GM21526 (cell line): ENCODE results near the gene KRTAP9-2.
"Not testable (repeated sequence)": the region's sequence is repeated elsewhere in the genome, so short reads cannot be mapped to it uniquely, and the experiment has no call there.

Experiments used
- ATAC-seq: cut with Tn5 transposase; IDR thresholded peaks from one replicate; pipeline ENCODE4 v1.9.1; 2021; ENCODE audit warnings: moderate library complexity; ENCODE audit not compliant: unreplicated experiment, low FRiP score

Gene KRTAP9-2

GRCh38 chr17:41232399-41233105 lies 6.1 kb downstream of the KRTAP9-2 start, which contains the start of gene KRTAP9-3:
Gene KRTAP9-3 (plus strand): TSS chr17:41232449. CDS start chr17:41232502, 53 bp downstream.
- ATAC-seq: not testable (repeated sequence)

GRCh38 chr17:41237116-41237515 lies 10.7 kb downstream of the KRTAP9-2 start:
- ATAC-seq: not testable (repeated sequence)

DNA sequence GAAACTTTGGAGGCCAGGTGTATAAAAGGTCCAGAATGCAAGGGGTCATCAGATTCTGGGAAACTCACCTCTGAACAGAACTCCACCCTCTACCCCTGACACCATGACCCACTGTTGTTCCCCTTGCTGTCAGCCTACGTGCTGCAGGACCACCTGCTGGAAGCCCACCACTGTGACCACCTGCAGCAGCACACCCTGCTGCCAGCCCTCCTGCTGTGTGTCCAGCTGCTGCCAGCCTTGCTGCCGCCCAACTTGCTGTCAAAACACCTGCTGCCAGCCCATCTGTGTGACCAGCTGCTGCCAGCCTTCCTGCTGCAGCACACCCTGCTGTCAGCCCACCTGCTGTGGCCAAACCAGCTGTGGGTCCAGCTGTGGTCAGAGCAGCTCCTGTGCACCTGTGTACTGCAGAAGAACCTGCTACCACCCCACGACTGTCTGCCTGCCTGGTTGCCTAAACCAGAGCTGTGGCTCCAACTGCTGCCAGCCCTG lies 11.5 kb downstream of the KRTAP9-2 start, which contains the start of gene KRTAP9-8:
TSS of gene KRTAP9-8 (plus strand) at position 51 of the 489 bp plus-strand sequence. CDS start at position 104, 53 bp downstream.
- ATAC-seq: not testable (repeated sequence)

DNA sequence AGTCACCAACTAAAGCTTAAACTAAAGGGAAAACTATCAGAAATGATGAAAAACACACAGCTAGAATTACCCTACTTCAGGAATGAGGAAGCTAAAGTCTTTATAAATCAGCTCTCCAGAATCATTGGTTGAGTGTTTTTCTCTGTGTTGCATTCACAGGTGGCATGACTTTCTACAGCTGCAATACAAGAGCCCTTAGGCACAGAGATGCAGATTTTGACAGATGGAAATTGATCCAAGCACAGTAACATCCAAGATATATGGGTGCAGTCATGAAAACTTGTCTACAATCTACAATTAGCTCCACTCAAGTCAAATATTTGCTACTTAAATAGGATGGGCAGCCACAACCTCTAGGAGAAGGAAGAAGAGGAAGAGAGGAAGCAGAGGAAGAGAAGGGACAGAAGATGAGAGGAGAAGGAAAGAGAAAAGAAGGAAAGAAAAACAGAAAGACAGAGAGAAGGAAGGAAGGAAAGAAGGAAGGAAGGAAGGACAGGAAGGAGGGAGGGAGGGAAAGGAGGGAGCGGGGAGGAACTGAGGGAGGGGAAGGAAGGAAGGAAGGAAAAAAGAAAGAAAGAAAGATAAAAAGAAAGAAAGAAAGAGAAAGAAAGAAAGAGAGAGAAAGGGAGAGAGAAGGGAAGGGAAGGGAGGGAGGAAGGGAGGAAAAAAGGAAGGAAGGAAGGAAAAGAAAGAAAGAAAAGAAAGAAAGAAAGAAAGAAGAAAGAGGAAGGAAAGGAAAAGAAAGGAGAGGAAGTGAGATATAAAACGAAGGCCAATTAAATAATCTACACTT lies 20.7 kb downstream of the KRTAP9-2 start:
- ATAC-seq: not testable (repeated sequence)

GRCh38 chr17:41249637-41250240 lies 23.3 kb downstream of the KRTAP9-2 start, which contains the start of gene KRTAP9-4:
Gene KRTAP9-4 (plus strand): TSS chr17:41249687. CDS start chr17:41249721, 34 bp downstream.
- ATAC-seq: not testable (repeated sequence)

DNA sequence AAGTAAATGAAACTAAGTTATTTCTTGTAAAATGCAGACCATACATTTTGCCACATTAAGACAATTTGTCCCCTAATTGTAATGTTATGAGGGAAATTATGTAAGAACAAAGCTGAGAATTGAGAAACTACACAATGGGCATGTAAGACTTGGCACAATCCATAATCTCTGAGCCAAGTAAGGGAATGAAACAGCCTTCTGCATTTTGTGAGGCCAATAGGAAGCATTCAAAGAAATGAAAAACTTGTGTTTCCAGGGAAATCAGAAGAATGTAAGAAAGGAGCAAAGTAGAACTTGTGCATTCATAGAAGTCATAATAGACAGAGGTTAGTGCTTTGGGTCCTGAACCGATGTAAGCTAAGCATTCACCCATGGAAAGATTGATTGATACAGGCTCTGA lies 24.8 kb downstream of the KRTAP9-2 start:
- ATAC-seq: no peak

- no peak for ATAC-seq
Observed at GRCh38 chr17:41254861-41255260, 28.4 kb downstream of the KRTAP9-2 start.

DNA sequence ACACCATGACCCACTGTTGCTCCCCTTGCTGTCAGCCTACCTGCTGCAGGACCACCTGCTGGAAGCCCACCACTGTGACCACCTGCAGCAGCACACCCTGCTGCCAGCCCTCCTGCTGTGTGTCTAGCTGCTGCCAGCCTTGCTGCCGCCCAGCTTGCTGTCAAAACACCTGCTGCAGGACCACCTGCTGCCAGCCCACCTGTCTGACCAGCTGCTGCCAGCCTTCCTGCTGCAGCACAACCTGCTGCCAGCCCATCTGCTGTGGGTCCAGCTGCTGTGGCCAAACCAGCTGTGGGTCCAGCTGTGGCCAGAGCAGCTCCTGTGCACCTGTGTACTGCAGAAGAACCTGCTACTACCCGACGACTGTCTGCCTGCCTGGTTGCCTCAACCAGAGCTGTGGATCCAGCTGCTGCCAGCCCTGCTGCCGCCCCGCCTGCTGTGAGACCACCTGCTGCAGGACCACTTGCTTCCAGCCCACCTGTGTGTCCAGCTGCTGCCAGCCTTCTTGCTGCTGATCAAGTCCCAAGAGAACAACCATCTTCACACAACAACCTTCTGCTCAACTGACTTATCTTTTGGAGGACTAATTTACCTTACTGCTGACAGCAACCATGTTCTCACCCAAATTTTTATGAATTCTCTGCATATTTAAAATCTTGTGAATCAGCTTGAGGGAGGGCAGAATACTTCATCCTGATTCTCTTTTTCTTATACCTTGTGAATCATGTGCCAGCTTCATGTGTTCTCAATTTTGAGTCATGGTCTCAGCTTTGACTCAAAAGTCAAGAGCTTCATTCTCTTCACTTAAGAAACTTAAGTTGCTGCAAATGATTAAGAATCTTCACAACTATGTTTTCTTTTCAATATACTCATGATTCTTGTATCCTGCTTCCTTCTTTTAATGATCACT lies 29.2 kb downstream of the KRTAP9-2 start, which contains the start of gene KRTAP9-9:
TSS of gene KRTAP9-9 (plus strand) at position 4 of the 910 bp plus-strand sequence.
- not testable (repeated sequence) for ATAC-seq

GRCh38 chr17:41256291-41256685 lies 29.8 kb downstream of the KRTAP9-2 start:
- no peak for ATAC-seq

DNA sequence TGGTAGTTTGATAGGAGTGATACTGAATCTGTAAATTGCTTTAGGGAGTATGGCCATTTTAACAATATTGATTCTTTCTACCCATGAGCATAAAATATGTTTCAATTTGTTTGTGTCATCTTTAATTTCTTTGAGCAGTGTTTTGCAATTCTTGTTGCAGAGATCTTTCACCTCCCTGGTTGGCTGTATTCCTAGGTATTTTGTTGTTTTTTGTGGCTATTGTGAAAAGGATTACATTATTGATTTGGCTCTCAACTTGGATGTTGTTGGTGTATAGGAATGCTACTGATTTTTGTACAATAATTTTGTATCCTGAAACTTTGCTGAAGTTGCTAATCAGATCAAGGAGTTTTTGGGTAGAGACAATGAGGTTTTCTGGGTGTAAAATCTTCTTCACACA lies 32.0 kb downstream of the KRTAP9-2 start:
- ATAC-seq: no peak

DNA sequence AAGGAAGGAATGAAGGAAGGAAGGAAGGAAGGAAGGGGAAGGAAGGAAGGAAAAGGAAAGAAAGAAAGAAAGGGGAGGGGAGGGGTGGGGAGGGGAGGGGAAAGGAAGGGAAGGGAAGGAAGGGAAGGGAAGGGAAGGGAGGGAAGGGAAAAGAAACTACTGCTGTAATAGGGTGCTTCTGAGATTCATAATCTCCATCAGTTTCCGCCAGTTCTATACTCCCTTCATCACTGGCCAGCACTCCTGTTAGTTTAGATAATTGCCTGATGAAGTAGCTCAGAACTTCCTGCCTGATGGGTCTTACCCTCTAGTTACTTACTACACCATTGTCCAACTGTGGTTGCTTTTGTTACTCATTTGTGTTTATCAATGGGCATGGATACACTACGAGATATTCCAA lies 36.8 kb downstream of the KRTAP9-2 start:
- no peak for ATAC-seq

GRCh38 chr17:41264599-41264998 lies 38.2 kb downstream of the KRTAP9-2 start:
- ATAC-seq: no peak

DNA sequence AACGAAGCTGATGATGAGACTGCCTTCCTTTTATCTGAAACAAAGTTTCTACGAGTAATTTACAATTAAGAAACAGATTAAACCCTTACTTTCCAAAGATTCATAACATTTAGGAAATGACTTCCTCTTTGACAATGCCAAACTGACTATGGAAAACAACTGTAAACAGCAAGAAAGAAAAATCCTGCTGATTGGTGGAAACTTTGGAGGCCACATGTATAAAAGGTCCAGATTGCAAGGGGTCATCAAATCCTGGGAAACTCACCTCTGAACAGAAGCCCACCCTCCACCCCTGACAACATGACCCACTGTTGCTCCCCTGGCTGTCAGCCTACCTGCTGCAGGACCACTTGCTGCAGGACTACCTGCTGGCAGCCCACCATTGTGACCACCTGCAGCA lies 38.6 kb downstream of the KRTAP9-2 start, which contains the start of gene KRTAP9-6:
TSS of gene KRTAP9-6 (plus strand) at position 301 of the 400 bp plus-strand sequence. CDS start at position 301, 0 bp downstream.
- no peak for ATAC-seq

DNA sequence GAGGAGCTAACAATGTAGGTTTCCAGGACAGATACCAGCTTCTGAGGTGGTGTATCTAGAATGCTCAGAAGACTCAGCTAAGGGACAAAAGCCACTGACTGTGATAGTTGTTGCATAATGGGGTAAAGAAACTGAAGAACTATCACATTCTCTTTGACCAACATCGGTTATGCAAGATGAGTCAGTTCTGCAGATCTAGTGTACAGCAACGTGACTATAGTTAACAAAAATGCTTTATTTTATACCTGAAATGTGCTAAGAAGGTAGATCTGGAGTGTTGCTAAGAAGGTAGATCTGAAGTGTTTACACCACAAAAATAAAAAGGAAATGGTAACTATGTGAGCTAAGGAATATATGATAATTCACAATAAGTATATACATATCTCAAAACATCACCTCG lies 41.3 kb downstream of the KRTAP9-2 start:
- no peak for ATAC-seq

DNA sequence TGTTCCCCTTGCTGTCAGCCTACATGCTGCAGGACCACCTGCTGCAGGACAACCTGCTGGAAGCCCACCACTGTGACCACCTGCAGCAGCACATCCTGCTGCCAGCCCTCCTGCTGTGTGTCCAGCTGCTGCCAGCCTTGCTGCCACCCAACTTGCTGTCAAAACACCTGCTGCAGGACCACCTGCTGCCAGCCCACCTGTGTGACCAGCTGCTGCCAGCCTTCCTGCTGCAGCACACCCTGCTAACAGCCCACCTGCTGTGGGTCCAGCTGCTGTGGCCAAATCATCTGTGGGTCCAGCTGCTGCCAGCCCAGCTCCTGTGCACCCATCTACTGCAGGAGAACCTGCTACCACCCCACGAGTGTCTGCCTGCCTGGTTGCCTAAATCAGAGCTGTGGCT lies 44.9 kb downstream of the KRTAP9-2 start:
- not testable (repeated sequence) for ATAC-seq

GRCh38 chr17:41271858-41272257 lies 45.4 kb downstream of the KRTAP9-2 start:
- ATAC-seq: no peak

GRCh38 chr17:41275648-41276190 lies 49.3 kb downstream of the KRTAP9-2 start, which contains the start of gene KRTAP9-7:
Gene KRTAP9-7 (plus strand): TSS chr17:41275698. CDS start chr17:41275698, 0 bp downstream.
- ATAC-seq: not testable (repeated sequence)
